Renal cortex interstitium (tissue), 11 donors: Measurements from ENCODE around the gene GTF2IRD2. TPM values are rescaled to one million over a fixed set of nuclear protein-coding genes. Genes with fewer than 3 reads are reported as not detected.
"Not testable (repeated sequence)": the region's sequence is repeated elsewhere in the genome, so short reads cannot be mapped to it uniquely, and the experiment has no call there.

Source experiments
- DNase-seq, 11 donors: peaks; one replicate each; pipeline ENCODE4 v3.0.0-alpha.2; 2013; ENCODE audit warnings: low read depth in 9 of 11, low spot score in 4 of 11; ENCODE audit errors: extremely low read depth in 1 of 11
- polyA plus RNA-seq, 3 donors: library from polyadenylated mRNA; unstranded; fragments of 120-200 nt; gene quantifications; one replicate each; pipeline ENCODE4 v1.2.1, GENCODE V29; 2013; ENCODE audit not compliant: insufficient read length in 3 of 3

Gene GTF2IRD2
- polyA plus RNA-seq, 3 donors = 20.6 to 39.5 (median 21.4) TPM

DNA sequence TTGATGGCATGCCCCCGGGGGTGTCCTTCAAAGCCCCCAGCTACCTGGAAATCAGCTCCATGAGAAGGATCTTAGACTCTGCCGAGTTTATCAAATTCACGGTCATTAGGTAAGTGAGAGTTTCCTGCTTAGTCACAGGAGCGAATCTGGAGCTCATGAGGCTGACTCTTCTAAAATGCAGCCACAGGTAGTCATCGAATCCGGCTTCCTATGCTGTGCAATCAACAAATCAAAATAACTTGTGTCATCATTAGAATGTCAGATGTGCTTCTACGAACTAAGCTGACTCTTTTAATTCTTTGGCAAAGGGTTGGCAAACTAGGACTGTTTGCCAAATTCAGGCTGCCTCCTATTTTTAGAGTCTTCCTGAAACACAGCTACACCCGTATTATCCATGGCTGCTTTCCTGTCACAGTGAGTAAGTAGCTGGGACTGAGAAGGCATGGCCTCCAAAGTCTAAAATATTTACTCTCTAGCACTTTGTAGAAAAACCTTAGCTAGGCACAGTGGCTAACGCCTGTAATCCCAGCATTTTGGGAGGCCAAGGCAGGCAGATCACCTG lies 97.4 kb downstream of the GTF2IRD2 start:
- DNase-seq = not testable (repeated sequence)

Other genes with a start within 250 kb of the GTF2IRD2 start
- 100 to 1,000 TPM; 314 to 450 (median 355) TPM for gene GTF2I, start 193.9 kb downstream of the GTF2IRD2 start, polyA plus RNA-seq
- 1 to 10 TPM; 1.6 to 2.4 (median 2.2) TPM for gene NCF1, start 77.6 kb downstream of the GTF2IRD2 start, polyA plus RNA-seq
- 1 to 10 TPM; 6.4 to 8.9 (median 8.1) TPM for gene CASTOR2, start 113.1 kb upstream of the GTF2IRD2 start, polyA plus RNA-seq
- 10 to 100 TPM; 41.1 to 47.5 (median 42.5) TPM for gene RCC1L, start 222.2 kb upstream of the GTF2IRD2 start, polyA plus RNA-seq
- gene GTF2IRD2B, start 241.0 kb upstream of the GTF2IRD2 start, polyA plus RNA-seq = 10 to 100 TPM; 47.8 to 72.5 (median 52.0) TPM